Measurements from ENCODE around the gene NEK4.

Gene NEK4

DNA sequence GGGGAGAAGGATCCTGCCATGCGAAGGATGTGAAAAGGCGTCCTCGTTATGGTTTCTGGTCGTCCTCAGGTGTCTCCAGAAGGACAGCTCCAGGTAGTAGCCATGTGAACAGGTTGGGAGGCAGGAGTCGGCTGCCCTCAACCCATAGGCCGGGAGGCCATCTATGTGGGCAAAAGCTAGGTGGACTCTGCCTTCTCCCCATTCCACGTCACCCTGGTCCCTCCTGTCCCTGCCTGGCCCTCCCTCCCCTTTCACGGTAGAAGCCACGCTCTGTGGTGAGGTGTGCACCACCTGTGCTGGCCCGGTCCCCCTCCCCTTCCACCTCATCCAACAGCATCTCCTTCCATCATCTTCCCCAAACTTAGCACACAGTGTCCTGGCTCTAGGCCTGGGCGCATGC is 40.2 kb upstream of the NEK4 start:
- H4K91ac ChIP-seq (ENCODE audit: low read depth, low read length, poor library complexity): no peak overlapping the region
- H3K4me3 ChIP-seq (ENCODE audit: low read length in 2 of 2): no peak overlapping the region
- WGBS, 2 donors (ENCODE audit: extremely low coverage in 2 of 2, insufficient read length in 2 of 2, insufficient replicate concordance in 1 of 2): no CpG with 5 or more reads among the region's 11 CpGs
- H3K4ac ChIP-seq (ENCODE audit: low read length): no peak overlapping the region
- H2BK15ac ChIP-seq (ENCODE audit: low read length): no peak overlapping the region
- no peak overlapping the region for H3K23ac ChIP-seq (ENCODE audit: low read depth, low read length, poor library complexity)
- H3K79me1 ChIP-seq (ENCODE audit: low read depth, low read length): no peaks in the 10 kb centered on the region
- H2BK5ac ChIP-seq (ENCODE audit: low read length): no peak overlapping the region
- H3K14ac ChIP-seq (ENCODE audit: low read length): no peak overlapping the region
- H3K4me1 ChIP-seq (ENCODE audit: control insufficient read depth in 2 of 2, insufficient read depth in 1 of 2, low read depth in 1 of 2, low read length in 2 of 2): no peaks in the 10 kb centered on the region
- H3K4me2 ChIP-seq (ENCODE audit: insufficient read depth, low read length, poor library complexity, severe bottlenecking): no peak overlapping the region
- no peak overlapping the region for H2AFZ ChIP-seq (ENCODE audit: low read length)
- DNase-seq (ENCODE audit: low spot score): no peak
- H2BK12ac ChIP-seq (ENCODE audit: low read length): no peak overlapping the region
- H2AK5ac ChIP-seq (ENCODE audit: low read depth, low read length): no peak overlapping the region
- no peak overlapping the region for H4K8ac ChIP-seq (ENCODE audit: low read depth, low read length)
- H3K27ac ChIP-seq (replicated peaks; ENCODE audit: low read length): no peak overlapping the region
- no peak overlapping the region for H3K9ac ChIP-seq (ENCODE audit: low read depth, low read length, poor library complexity)
- H3K18ac ChIP-seq (ENCODE audit: low read length): peak overlapping the region; percentile 32
- H3K36me3 ChIP-seq (replicated peaks in 1 of 2; ENCODE audit: control insufficient read depth in 2 of 2, insufficient read depth in 2 of 2, low read length in 2 of 2): no peaks in the 10 kb centered on the region
- no peak overlapping the region for H2BK120ac ChIP-seq (ENCODE audit: low read depth, low read length)
- H3K9me3 ChIP-seq (replicated peaks in 1 of 2; ENCODE audit: control insufficient read depth in 2 of 2, insufficient read depth in 1 of 2, low read depth in 1 of 2, low read length in 2 of 2): peaks cover 0 to 5% of the 10 kb centered on the region in 2 donors
- peaks cover 0 to 3% (median 0%) of the 10 kb centered on the region in 3 experiments for H3K27me3 ChIP-seq (ENCODE audit: control insufficient read depth in 3 of 3, insufficient read depth in 3 of 3, low read depth in 1 of 3, low read length in 3 of 3)

DNA sequence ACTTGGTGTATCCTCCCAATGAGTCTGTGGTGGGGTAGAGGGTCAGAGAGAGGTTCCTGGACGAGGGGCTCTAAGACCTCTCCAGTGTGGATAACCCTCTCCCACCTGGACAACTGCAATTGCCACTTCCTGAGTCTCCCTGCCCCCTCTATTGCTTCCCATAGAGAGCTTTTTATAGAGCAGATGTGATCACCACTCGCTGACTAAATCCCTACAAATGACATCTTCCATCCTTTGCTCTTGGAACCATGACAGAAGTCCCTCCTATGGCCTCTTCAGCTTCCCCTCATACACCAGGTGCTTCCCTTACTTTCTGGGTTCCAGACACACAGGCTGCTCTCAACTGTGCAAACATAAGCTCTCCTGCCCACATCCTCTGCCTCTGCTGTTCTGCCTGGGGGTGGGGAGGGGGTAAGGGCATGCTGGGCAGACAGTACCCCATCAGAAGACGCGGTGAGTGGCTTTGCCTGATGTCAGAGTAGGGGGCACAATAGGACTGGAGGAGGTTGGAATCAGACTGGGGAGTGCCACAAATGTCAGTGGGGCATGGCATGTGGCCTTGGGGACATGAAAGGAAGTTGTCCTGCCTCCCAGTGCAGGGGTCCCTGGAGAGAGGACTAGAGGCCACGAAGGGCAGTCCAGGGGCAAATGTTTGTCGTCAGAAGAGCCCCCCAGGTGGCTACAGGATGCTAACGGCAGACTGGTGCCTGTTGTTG is 39.1 kb upstream of the NEK4 start:
- no peak overlapping the region for H2AFZ ChIP-seq (ENCODE audit: low read length)
- peaks cover 0 to 3% of the 10 kb centered on the region in 2 donors for H3K4me1 ChIP-seq (ENCODE audit: control insufficient read depth in 2 of 2, insufficient read depth in 1 of 2, low read depth in 1 of 2, low read length in 2 of 2)
- H3K9ac ChIP-seq (ENCODE audit: low read depth, low read length, poor library complexity): no peak overlapping the region
- H3K9me3 ChIP-seq (replicated peaks in 1 of 2; ENCODE audit: control insufficient read depth in 2 of 2, insufficient read depth in 1 of 2, low read depth in 1 of 2, low read length in 2 of 2): peaks cover 0 to 5% of the 10 kb centered on the region in 2 donors
- no peak overlapping the region for H3K27ac ChIP-seq (replicated peaks; ENCODE audit: low read length)
- peaks cover 0 to 3% (median 0%) of the 10 kb centered on the region in 3 experiments for H3K27me3 ChIP-seq (ENCODE audit: control insufficient read depth in 3 of 3, insufficient read depth in 3 of 3, low read depth in 1 of 3, low read length in 3 of 3)
- H2BK120ac ChIP-seq (ENCODE audit: low read depth, low read length): no peak overlapping the region
- H3K79me1 ChIP-seq (ENCODE audit: low read depth, low read length): no peaks in the 10 kb centered on the region
- H2AK5ac ChIP-seq (ENCODE audit: low read depth, low read length): no peak overlapping the region
- DNase-seq (ENCODE audit: low spot score): no peak
- no peak overlapping the region for H4K8ac ChIP-seq (ENCODE audit: low read depth, low read length)
- H2BK12ac ChIP-seq (ENCODE audit: low read length): no peak overlapping the region
- H4K91ac ChIP-seq (ENCODE audit: low read depth, low read length, poor library complexity): no peak overlapping the region
- no peak overlapping the region for H3K14ac ChIP-seq (ENCODE audit: low read length)
- no peak overlapping the region for H3K4me2 ChIP-seq (ENCODE audit: insufficient read depth, low read length, poor library complexity, severe bottlenecking)
- no peaks in the 10 kb centered on the region for H3K36me3 ChIP-seq (replicated peaks in 1 of 2; ENCODE audit: control insufficient read depth in 2 of 2, insufficient read depth in 2 of 2, low read length in 2 of 2)
- no peak overlapping the region for H2BK5ac ChIP-seq (ENCODE audit: low read length)
- no peak overlapping the region for H3K23ac ChIP-seq (ENCODE audit: low read depth, low read length, poor library complexity)
- no peak overlapping the region for H3K18ac ChIP-seq (ENCODE audit: low read length)
- no CpG with 5 or more reads among the region's 7 CpGs for WGBS, 2 donors (ENCODE audit: extremely low coverage in 2 of 2, insufficient read length in 2 of 2, insufficient replicate concordance in 1 of 2)
- no peak overlapping the region for H3K4me3 ChIP-seq (ENCODE audit: low read length in 2 of 2)
- H3K4ac ChIP-seq (ENCODE audit: low read length): no peak overlapping the region
- H2BK15ac ChIP-seq (ENCODE audit: low read length): no peak overlapping the region

DNA sequence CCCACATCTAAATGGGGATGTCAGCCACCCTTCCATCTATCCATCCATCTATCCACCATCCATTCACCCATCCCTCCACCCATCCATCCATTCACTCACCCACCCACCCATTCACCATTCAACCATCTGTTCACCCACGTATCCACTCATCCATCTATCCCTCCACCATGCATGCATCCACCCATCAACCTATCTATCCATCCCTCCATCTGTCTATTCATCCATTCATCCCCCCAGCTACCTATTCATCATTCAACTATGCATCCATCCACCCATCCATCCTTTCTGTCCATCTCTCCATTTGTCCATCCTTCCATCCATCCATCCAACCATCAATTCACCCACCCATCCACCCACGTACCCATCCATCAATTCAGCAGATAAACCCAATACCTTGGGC is 38.4 kb upstream of the NEK4 start:
- H2AK5ac ChIP-seq (ENCODE audit: low read depth, low read length): no peak overlapping the region
- no peak overlapping the region for H2BK15ac ChIP-seq (ENCODE audit: low read length)
- no peak overlapping the region for H4K8ac ChIP-seq (ENCODE audit: low read depth, low read length)
- H3K14ac ChIP-seq (ENCODE audit: low read length): no peak overlapping the region
- H3K18ac ChIP-seq (ENCODE audit: low read length): no peak overlapping the region
- no peak overlapping the region for H3K4ac ChIP-seq (ENCODE audit: low read length)
- H3K36me3 ChIP-seq (replicated peaks in 1 of 2; ENCODE audit: control insufficient read depth in 2 of 2, insufficient read depth in 2 of 2, low read length in 2 of 2): no peaks in the 10 kb centered on the region
- H3K9ac ChIP-seq (ENCODE audit: low read depth, low read length, poor library complexity): no peak overlapping the region
- no peak overlapping the region for H4K91ac ChIP-seq (ENCODE audit: low read depth, low read length, poor library complexity)
- no peak overlapping the region for H2BK12ac ChIP-seq (ENCODE audit: low read length)
- H3K4me2 ChIP-seq (ENCODE audit: insufficient read depth, low read length, poor library complexity, severe bottlenecking): no peak overlapping the region
- H3K79me1 ChIP-seq (ENCODE audit: low read depth, low read length): no peaks in the 10 kb centered on the region
- peaks cover 0 to 5% of the 10 kb centered on the region in 2 donors for H3K9me3 ChIP-seq (replicated peaks in 1 of 2; ENCODE audit: control insufficient read depth in 2 of 2, insufficient read depth in 1 of 2, low read depth in 1 of 2, low read length in 2 of 2)
- H3K27ac ChIP-seq (replicated peaks; ENCODE audit: low read length): no peak overlapping the region
- H2BK120ac ChIP-seq (ENCODE audit: low read depth, low read length): no peak overlapping the region
- DNase-seq (ENCODE audit: low spot score): no peak
- H2BK5ac ChIP-seq (ENCODE audit: low read length): no peak overlapping the region
- no peak overlapping the region for H2AFZ ChIP-seq (ENCODE audit: low read length)
- WGBS, 2 donors (ENCODE audit: extremely low coverage in 2 of 2, insufficient read length in 2 of 2, insufficient replicate concordance in 1 of 2): 100% methylated on average over 1 of the region's 2 CpGs
- peaks cover 0 to 3% of the 10 kb centered on the region in 2 donors for H3K4me1 ChIP-seq (ENCODE audit: control insufficient read depth in 2 of 2, insufficient read depth in 1 of 2, low read depth in 1 of 2, low read length in 2 of 2)
- H3K23ac ChIP-seq (ENCODE audit: low read depth, low read length, poor library complexity): no peak overlapping the region
- H3K4me3 ChIP-seq (ENCODE audit: low read length in 2 of 2): no peak overlapping the region
- H3K27me3 ChIP-seq (ENCODE audit: control insufficient read depth in 3 of 3, insufficient read depth in 3 of 3, low read depth in 1 of 3, low read length in 3 of 3): peaks cover 0 to 3% (median 0%) of the 10 kb centered on the region in 3 experiments

DNA sequence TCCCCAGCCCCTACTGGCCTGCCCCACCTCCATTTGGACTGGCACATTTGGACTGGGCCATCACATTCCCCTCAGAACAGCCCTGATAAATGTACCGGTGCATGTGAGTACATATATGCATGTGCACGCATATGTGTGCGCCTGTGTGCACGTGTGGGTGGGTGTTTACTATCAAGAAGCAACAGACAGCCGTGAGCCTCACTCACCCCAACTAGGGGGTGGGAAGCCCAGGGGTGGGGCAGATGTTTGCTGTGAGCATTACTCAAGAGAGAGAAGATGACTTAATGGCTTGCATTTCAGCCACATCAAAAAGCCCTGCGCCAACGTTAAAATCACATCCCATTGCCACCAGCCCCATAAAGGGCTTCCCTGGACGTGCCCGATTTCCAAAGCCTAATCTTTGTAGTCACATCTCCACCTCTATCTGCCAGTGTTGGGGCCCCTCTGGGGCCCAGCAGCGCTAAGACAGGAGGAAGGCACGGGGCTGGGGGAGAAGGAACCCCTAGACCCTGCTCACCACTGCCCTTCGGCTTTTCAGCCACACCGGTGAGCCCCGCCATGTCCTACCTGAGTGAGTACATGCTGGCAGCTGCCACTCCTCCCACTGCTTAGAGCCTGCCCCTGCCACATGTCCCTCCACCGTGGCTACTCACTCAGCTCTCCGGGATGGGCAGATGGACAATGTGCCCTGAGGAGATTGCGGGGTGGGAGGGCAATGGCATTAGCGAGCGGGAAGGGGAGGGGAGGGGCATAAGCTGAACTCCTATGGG is 34.7 kb upstream of the NEK4 start:
- H4K91ac ChIP-seq (ENCODE audit: low read depth, low read length, poor library complexity): no peak overlapping the region
- H2BK5ac ChIP-seq (ENCODE audit: low read length): no peak overlapping the region
- DNase-seq (ENCODE audit: low spot score): no peak
- no peak overlapping the region for H3K27ac ChIP-seq (replicated peaks; ENCODE audit: low read length)
- H4K8ac ChIP-seq (ENCODE audit: low read depth, low read length): peak overlapping the region; percentile 88
- peak overlapping the region; percentile 69 for H3K4ac ChIP-seq (ENCODE audit: low read length)
- H3K4me3 ChIP-seq (ENCODE audit: low read length in 2 of 2): no peak overlapping the region
- no CpG with 5 or more reads among the region's 19 CpGs for WGBS, 2 donors (ENCODE audit: extremely low coverage in 2 of 2, insufficient read length in 2 of 2, insufficient replicate concordance in 1 of 2)
- peak overlapping the region; percentile 56 for H2AK5ac ChIP-seq (ENCODE audit: low read depth, low read length)
- H3K9ac ChIP-seq (ENCODE audit: low read depth, low read length, poor library complexity): no peak overlapping the region
- peak overlapping the region; percentile 69 for H2BK15ac ChIP-seq (ENCODE audit: low read length)
- peak overlapping the region; percentile 63 for H3K14ac ChIP-seq (ENCODE audit: low read length)
- H3K36me3 ChIP-seq (replicated peaks in 1 of 2; ENCODE audit: control insufficient read depth in 2 of 2, insufficient read depth in 2 of 2, low read length in 2 of 2): no peaks in the 10 kb centered on the region
- peaks cover 0 to 3% of the 10 kb centered on the region in 2 donors for H3K4me1 ChIP-seq (ENCODE audit: control insufficient read depth in 2 of 2, insufficient read depth in 1 of 2, low read depth in 1 of 2, low read length in 2 of 2)
- no peak overlapping the region for H3K23ac ChIP-seq (ENCODE audit: low read depth, low read length, poor library complexity)
- H2AFZ ChIP-seq (ENCODE audit: low read length): no peak overlapping the region
- H3K9me3 ChIP-seq (replicated peaks in 1 of 2; ENCODE audit: control insufficient read depth in 2 of 2, insufficient read depth in 1 of 2, low read depth in 1 of 2, low read length in 2 of 2): peaks cover 0 to 5% of the 10 kb centered on the region in 2 donors
- H3K27me3 ChIP-seq (ENCODE audit: control insufficient read depth in 3 of 3, insufficient read depth in 3 of 3, low read depth in 1 of 3, low read length in 3 of 3): peaks cover 0 to 3% (median 0%) of the 10 kb centered on the region in 3 experiments
- no peak overlapping the region for H2BK12ac ChIP-seq (ENCODE audit: low read length)
- no peak overlapping the region for H2BK120ac ChIP-seq (ENCODE audit: low read depth, low read length)
- H3K4me2 ChIP-seq (ENCODE audit: insufficient read depth, low read length, poor library complexity, severe bottlenecking): no peak overlapping the region
- H3K18ac ChIP-seq (ENCODE audit: low read length): peak overlapping the region; percentile 72
- no peaks in the 10 kb centered on the region for H3K79me1 ChIP-seq (ENCODE audit: low read depth, low read length)

Measured in neuronal stem cell (in vitro differentiated cells).